Measurements from ENCODE around the gene NDST4. TPM values are rescaled to one million over a fixed set of nuclear protein-coding genes. Genes with fewer than 3 reads are reported as not detected.
A peak's percentile ranks its signal among the peaks of the same experiment; 100 is the strongest.

NDST4 gene
- total RNA-seq, 1 donor: not detected

- DNase-seq (ENCODE audit: low read depth): no peak
- TF ChIP-seq CTCF (IDR thresholded peaks at IDR 0.05; ENCODE audit: insufficient read depth, low read depth, low read length): no peak
- no peak overlapping the region for H3K4me3 ChIP-seq (ENCODE audit: low read depth, low read length)
Observed at GRCh38 chr4:115110191-115111181, 2.9 kb downstream of the NDST4 start.

- no peak for DNase-seq (ENCODE audit: low read depth)
- no peak for TF ChIP-seq CTCF (IDR thresholded peaks at IDR 0.05; ENCODE audit: insufficient read depth, low read depth, low read length)
- no peak overlapping the region for H3K4me3 ChIP-seq (ENCODE audit: low read depth, low read length)
Observed at GRCh38 chr4:115108850-115109249, 4.6 kb downstream of the NDST4 start.

DNA sequence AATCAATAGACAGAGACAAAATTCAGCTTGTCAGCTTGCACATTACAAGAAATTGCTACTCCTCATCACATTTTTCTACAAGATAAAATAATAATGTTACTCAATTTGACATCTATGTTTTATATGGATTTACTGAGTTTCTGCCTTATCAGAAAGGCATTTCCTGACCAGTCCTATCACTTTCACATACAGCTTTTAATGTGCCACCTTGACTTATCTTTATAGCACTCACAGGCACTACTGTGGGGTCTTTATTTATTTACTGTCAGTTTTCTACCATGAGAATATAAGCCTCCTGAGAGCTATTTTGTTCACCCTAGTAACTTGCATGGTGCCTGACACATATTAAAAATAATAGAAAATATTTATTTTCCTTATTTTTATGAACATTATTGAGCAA lies 6.0 kb downstream of the NDST4 start:
- TF ChIP-seq CTCF (IDR thresholded peaks at IDR 0.05; ENCODE audit: insufficient read depth, low read depth, low read length): no peak
- no peak for DNase-seq (ENCODE audit: low read depth)
- H3K4me3 ChIP-seq (ENCODE audit: low read depth, low read length): no peak overlapping the region

DNA sequence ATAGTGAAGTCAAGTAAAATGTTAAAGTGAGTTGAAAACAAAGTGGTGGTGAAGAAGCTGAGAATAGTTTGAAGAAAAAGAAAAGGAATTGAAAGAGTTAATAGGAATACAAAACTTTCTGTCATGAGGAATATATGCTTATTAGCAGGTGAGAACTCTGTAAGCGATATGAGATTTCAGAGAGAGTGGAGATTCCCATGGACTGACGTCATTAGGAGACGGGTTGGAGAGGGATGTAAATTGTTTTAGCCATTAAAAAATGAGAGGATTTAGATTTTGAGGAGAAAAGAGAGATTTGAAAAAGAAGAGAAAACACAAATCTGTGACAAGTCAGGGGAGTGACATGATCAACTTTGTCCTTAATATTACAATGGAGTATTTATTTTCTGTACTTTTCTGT lies 11.7 kb downstream of the NDST4 start:
- DNase-seq (ENCODE audit: low read depth): no peak
- no peak for TF ChIP-seq CTCF (IDR thresholded peaks at IDR 0.05; ENCODE audit: insufficient read depth, low read depth, low read length)
- no peak overlapping the region for H3K4me3 ChIP-seq (ENCODE audit: low read depth, low read length)

GRCh38 chr4:115090483-115091075 lies 22.8 kb downstream of the NDST4 start:
- peak; percentile 51 for TF ChIP-seq CTCF (IDR thresholded peaks at IDR 0.05; ENCODE audit: insufficient read depth, low read depth, low read length)
- H3K4me3 ChIP-seq (ENCODE audit: low read depth, low read length): no peak overlapping the region
- peak; percentile 10 for DNase-seq (ENCODE audit: low read depth)

DNA sequence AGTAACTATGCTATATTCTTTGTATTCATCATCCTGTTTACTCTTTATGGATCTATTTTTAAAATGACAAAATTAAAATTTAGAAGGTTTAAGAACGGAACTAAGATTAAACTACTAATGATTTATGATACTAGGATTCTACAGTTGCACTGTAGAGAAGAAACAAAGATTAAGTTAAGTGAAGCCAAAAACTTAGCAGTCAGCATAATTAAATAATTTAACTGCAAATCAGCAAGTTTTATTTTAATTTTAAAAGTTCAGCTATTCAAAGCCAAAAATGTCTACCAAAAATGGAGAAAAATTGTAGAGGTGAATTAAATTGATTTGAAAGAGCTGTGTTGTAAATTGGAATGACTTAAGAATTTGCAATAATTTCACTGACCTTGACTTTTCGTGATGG lies 30.8 kb downstream of the NDST4 start:
- no peak for TF ChIP-seq CTCF (IDR thresholded peaks at IDR 0.05; ENCODE audit: insufficient read depth, low read depth, low read length)
- H3K4me3 ChIP-seq (ENCODE audit: low read depth, low read length): no peak overlapping the region
- DNase-seq (ENCODE audit: low read depth): no peak
